Pericardium fibroblast (primary cell): ENCODE measurements around the gene SNCAIP. TPM values are rescaled to one million over a fixed set of nuclear protein-coding genes. Genes with fewer than 3 reads are reported as not detected.

ENCODE experiments used
- total RNA-seq: library from RNA; depleted of rRNA; stranded (reverse); fragments of >200 nt; gene quantifications from 2 replicates; pipeline ENCODE4 v1.2.3, GENCODE V29; 2015

The SNCAIP gene
- total RNA-seq, result 1.8 and 2.1 TPM in 2 replicates

DNA sequence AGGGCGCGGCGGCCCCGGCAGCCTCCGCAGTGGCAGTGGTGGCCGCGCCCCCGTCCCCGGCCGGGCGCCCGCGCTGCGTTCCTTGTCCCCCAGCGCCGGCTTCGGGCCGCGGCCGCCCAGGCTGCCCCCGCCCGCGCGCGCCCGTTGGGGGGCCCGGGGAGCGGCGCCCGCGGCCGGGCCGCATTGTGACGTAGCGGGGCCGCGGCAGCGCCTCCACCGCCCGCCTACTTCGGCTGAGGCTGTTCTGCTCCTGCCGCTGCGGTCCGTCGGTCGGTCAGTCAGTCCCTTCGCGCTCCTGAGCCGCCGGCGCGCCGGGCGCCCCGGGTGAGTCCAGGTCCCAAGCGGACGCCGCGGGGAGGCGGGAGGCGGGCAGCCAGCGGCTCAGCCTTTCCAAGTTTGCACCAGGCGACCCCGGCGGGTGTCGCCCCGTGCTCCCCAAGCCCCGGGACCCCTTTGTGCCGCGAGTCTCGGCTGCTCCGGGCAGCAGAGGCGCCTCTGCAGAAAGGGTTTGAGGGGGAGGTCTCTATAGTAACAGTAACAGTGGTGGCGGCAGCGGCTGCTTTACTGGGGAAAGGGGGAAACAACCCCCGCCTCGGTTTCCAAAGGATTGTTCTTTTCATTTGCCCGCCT is at the start of gene SNCAIP:
SNCAIP (plus strand) TSS at position 277 of the 630 bp plus-strand sequence. CDS start 78,898 bp downstream, outside the sequence.

Other genes starting within 250 kb of the SNCAIP start
- 146 and 216 TPM in 2 replicates for gene LOX, start 234.0 kb upstream of the SNCAIP start, total RNA-seq
- not detected in 2 replicates for gene ZNF474, start 182.7 kb upstream of the SNCAIP start, total RNA-seq